Cardiac fibroblast (primary cell): ENCODE results near the gene NOTUM.

Experiments used
- DNase-seq, 2 donors: peaks; one replicate each; pipeline versions ENCODE4 v3.0.0 to v3.0.0-alpha.2; 2010; ENCODE audit warnings: low read depth in 2 of 2
- H3K4me3 ChIP-seq, 2 donors: replicated peaks in 1 of 2; 1 replicate in 1 of 2; 2 replicates in 1 of 2; pipeline ENCODE4 v1.5.1; 2011; ENCODE audit warnings: low read depth in 2 of 2, low read length in 2 of 2, mild to moderate bottlenecking in 2 of 2, moderate library complexity in 1 of 2
- CTCF ChIP-seq: IDR thresholded peaks from one replicate; pipeline ENCODE4 v1.5.1; 2011; ENCODE audit warnings: low read depth, mild to moderate bottlenecking, low read length, inconsistent platforms

Gene NOTUM

GRCh38 chr17:81928544-81929252 is 32.3 kb downstream of the NOTUM start:
- H3K4me3 ChIP-seq = peak overlapping the region; percentile 42 to 77
- no peak for DNase-seq
- no peak for TF ChIP-seq CTCF

DNA sequence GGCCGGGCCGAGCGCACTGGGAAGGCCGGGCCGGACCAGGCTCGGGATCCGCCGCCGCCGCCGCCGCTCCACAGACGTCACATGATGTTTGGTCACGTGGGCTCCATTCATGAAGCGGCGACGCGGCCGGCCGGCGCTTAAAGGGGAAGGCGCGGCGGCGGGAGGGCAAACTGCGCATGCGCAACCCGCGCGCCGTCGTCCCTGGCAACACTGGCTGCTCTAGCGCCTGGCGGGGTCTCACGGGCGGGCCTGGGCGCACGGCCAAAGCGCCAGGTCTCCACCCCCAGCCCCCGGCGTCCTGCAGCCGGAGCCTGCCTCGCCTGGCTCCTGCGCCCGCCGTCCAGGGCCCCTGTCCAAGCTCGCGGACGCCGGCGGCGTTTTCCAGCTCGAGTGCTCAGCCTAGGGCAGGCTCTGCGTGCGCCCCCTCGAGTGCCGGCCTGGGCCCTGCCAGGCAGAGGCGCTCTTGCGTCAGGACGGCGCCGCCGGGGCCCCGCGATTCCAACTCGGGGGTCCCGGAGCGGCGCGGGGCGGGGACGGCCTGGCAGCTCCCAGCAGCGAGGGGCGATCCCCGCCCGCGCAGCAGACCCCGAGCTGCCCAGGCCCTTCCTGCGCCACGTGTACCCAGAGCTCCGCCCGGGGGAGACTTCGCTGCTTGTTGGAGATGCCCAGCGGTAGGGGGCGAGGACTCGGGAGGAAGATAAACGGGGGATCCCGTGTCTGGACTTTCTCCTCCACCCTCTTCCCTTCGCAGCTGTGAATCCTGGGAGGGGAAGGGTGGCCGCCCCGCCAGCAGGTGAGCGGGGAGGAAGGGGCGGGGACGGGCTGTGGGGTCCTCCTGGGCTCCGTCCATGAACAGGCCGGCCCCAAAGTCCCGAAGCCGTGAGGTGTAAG is 33.1 kb downstream of the NOTUM start, which contains the start of gene MAFG:
TSS of gene MAFG (minus strand) at position 83 of the 891 bp plus-strand sequence. CDS start 4,550 bp downstream, outside the sequence.
- peak; percentile 95 to 97 for DNase-seq
- peak within 1 kb of the TSS; percentile 77 to 87 for H3K4me3 ChIP-seq
- TF ChIP-seq CTCF = peak; percentile 15

DNA sequence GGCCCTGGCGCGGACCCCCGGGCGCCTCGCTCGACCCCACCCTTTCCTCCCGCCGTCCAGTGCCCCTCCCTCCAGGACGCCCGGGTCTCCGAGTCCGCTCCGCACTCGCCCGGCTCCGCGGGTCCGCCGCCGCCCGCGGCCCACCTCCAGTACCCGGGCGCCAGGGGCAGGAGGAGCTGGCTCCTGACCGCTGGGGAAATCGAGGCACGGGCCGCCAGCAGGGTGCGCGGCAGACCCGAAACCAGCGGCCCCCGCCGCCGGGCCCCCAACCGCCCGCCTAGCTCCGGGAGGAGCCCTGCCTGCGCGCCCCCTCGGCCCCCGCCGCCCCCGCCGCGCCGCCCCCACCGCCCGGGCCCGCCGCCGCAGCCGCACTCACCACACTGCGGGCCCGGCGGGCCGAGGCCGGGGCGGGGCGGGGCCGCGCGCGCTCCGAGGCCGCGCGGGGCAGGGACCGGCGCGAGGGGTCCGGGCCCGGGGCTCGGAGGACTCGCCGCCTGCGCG is 33.8 kb downstream of the NOTUM start:
- H3K4me3 ChIP-seq = peak overlapping the region; percentile 77 to 87
- DNase-seq = no peak
- TF ChIP-seq CTCF = no peak

- no peak for TF ChIP-seq CTCF
- peak overlapping the region; percentile 77 to 87 for H3K4me3 ChIP-seq
- DNase-seq = peak; percentile 71 to 90
Measured at GRCh38 chr17:81926451-81927151, 34.4 kb downstream of the NOTUM start.

GRCh38 chr17:81925860-81926450 is 35.0 kb downstream of the NOTUM start:
- DNase-seq = no peak
- TF ChIP-seq CTCF = no peak
- peak overlapping the region; percentile 77 to 87 for H3K4me3 ChIP-seq
